Effector CD4-positive, alpha-beta T cell (primary cell): ENCODE data around the gene NAGK.
"Not testable (repeated sequence)": the region's sequence is repeated elsewhere in the genome, so short reads cannot be mapped to it uniquely, and the experiment has no call there.

Source experiments
- DNase-seq: peaks from one replicate; pipeline ENCODE4 v3.0.0-alpha.2; 2020

NAGK gene

GRCh38 chr2:71070294-71071093, 2.0 kb downstream of the NAGK start:
- DNase-seq = no peak

- peak; percentile 58 for DNase-seq
Observed at GRCh38 chr2:71071681-71072398, 3.4 kb downstream of the NAGK start.

- DNase-seq = no peak
Observed at GRCh38 chr2:71072492-71072891, 4.0 kb downstream of the NAGK start.

DNA sequence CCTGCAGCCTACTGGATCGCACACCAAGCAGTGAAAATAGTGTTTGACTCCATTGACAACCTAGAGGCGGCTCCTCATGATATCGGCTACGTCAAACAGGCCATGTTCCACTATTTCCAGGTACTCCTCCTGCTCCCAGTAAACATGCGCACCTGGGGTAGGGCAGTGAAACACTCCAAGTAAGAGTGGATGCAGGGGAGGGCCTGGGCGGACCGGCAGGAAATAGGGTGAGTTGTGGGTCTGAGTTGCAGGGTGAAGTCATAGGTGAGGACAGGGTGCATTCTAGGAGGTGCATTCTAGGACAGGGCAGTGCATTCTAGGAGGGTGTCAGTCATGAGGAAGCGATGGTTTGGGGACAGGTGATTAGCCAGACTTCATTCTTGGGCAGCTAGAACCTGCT, 5.0 kb downstream of the NAGK start:
- DNase-seq = no peak

DNA sequence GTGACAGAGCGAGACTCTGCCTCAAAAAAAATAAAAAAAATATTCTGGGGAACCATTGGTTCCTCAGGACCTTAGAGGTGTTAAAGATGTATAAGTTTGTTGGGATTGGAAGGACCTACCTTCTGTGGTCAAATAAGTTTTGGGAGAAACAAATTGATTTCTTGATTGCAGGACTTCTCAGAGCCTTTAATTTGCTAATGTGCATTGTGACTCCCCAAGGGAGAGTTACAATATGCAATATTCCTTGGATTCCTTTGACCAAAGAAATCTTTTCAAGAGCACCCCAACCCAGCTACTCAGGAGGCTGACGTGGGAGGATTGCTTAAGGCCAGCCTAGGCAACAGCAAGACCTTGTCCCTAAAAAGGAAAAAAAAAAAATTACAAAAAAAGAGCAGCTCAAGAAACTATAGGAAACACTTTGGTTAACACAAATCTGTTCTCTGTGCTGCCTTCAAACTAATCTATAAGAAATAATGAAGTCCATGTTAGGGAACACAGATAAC, 6.5 kb downstream of the NAGK start:
- no peak for DNase-seq

DNA sequence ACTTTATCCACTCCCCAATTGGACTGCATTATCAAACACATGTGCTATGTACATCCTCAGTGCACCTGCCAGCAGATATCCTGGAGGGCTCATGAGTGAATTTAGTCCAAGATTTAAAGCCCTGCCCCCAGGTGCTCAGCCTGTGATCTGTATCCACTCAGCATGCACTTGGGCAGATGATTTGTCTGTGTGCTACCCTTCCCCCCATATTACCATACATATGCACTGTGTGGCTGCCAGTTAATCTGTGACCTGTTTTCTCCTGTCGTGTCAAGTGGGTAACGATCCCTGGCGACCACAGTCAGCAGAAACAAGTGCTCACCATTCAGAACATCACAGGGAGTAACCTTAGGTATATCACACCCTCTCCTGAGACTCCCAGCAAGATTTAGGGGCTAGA, 10.2 kb downstream of the NAGK start:
- DNase-seq = no peak

DNA sequence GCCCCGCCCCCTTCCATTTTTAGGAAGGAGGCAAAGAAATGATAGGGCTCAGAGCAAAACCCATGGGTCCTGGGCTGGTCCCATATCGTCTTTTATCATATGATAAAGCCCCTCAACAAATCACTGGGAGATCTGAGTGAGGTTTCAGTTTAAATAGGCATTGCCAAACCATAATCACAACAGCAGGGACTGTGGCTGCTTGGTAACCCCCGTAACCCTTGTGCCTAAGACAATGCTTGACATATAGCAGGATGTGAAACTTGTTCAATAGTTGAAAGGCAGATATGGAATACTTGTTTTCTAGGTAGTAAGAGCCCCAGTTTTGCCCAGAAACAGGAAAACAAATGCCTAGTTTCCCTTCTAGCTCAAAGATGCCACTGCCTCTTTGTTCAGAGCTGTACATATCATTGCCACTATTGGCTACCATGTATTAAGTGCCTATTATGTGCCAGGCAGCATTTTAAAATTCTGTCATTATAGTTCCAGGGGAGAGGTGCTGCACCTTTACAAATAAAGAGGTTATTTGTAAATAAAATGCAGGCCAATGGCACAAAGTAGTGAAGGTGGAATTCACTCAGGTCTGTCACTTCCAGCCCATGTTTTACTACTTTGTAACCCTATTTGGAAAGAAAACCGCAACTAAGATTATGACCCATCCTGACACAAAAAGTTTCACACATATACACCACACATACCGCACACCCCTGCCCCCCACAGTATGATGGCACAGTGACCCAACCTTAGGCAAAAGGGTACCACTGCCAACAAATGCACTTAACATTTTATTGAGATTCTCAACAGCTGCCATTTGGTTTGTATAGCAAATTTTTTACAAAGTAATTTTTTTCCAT, 14.2 kb downstream of the NAGK start:
- no peak for DNase-seq

DNA sequence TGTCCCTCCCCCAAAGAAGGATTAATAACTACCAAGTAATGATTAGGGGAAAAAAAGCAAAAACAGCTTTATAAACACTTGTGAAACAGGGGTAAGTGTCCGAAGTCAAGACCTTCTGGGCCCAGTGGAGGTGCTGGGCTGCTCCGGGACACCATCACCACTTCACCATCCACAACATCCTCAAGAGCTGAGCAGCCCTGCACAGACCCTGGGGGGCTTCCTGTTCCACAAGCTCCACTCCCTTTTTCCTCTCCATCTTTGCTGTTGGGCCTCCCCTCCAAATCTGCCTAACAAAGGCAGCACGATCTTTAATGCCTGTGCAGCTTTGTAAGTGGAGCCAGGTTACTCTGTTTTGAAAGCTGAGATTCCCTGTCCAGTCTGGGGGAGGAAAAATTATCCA, 14.8 kb downstream of the NAGK start:
- DNase-seq = not testable (repeated sequence)

- DNase-seq = not testable (repeated sequence)
Observed at GRCh38 chr2:71083752-71084312, 15.4 kb downstream of the NAGK start.

GRCh38 chr2:71085325-71086003, 17.0 kb downstream of the NAGK start:
- DNase-seq = not testable (repeated sequence)

DNA sequence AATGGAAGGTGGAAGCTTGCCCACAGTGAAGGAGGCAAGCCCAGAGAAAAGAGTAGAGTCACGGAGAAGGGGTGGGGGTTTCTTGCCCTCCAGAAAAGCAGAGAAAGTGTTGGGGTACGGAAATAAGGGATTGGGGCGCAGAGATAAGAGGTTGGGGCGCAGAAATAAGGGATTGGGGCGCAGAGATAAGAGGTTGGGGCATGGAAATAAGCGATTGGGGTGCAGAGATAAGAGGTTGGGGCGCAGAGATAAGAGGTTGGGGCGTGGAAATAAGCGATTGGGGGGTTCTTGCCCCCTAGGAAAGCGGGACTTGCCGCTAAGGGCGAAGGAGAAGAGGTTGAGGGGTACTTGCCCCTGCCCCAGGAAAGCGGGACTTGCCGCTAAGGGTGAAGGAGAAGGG, 21.0 kb downstream of the NAGK start:
- DNase-seq = not testable (repeated sequence)

- DNase-seq = not testable (repeated sequence)
Observed at GRCh38 chr2:71091808-71092207, 23.4 kb downstream of the NAGK start.

- DNase-seq = not testable (repeated sequence)
Observed at GRCh38 chr2:71092491-71093260, 24.2 kb downstream of the NAGK start.

GRCh38 chr2:71100195-71100964, 31.9 kb downstream of the NAGK start:
- no peak for DNase-seq

DNA sequence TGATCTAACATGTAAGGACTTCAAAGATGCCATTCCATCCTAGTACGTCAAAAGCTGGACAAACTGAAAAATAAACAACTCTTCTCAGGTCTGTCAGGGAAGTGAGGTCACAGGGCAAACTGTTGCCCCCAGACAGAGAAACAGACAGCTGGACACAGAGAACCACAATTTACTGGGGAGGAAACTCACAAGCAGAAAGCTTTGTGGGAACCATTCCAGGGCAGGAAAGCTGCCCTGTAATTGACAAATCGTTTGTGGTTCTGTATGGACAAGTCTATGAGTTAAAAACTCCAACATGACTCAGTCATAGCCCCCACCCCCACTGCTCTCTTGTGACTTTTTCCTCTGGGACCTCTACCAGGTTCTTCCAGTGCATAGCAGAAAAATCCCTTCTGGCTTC, 33.2 kb downstream of the NAGK start:
- no peak for DNase-seq

- no peak for DNase-seq
Observed at GRCh38 chr2:71102981-71103681, 34.7 kb downstream of the NAGK start.

GRCh38 chr2:71103809-71104208, 35.4 kb downstream of the NAGK start:
- DNase-seq = no peak

GRCh38 chr2:71106463-71106862, 38.0 kb downstream of the NAGK start:
- DNase-seq = not testable (repeated sequence)

- no peak for DNase-seq
Observed at GRCh38 chr2:71108091-71108490, 39.6 kb downstream of the NAGK start.

- DNase-seq = no peak
Observed at GRCh38 chr2:71113843-71114242, 45.4 kb downstream of the NAGK start.
